Measurements from ENCODE around the gene MCL1. TPM values are rescaled to one million over a fixed set of nuclear protein-coding genes. Genes with fewer than 3 reads are reported as not detected.
A peak's percentile ranks its signal among the peaks of the same experiment; 100 is the strongest.

MCL1 gene
- total RNA-seq, 1 experiment from 2014 or later: 126 TPM

DNA sequence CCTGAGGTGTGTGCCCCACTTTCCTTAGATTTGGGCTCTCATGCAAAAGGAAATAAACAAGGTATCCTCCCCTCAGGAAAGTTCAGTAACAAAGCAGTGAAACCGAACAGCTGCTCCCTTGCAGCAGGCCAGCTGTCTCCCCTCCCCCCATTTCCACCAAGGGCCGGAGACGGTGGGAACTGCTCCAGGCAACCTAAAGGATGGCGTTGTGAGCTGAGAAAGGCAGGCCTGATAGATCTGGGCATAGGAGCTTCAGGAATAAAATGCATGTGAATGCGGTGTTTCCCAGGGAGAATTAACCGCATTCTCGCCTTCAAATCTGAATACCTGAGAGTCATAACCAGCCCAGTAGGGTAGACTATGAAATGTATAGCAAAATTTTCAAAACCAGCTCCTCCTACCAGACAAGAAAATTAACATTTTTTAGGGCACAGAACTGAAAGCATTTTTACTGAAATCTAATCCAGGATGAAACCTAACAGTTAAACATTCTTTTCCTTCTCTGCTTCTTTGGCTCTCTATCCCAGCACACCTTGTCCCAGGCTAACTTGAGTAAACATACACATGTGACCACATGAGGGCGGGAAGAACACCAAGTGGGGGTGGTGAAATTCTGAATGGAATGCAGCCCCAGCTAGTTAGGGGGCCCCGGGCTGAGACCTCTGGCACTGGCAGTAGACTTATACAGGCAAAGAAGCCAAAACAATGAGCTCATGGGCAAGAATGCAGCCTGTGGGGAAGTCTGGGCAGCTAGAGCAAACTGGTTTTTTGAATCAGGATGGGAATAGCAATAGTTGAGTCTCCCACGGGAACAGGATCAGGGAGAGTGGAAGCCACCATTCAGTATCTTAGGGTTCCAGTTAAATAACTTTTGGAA, 11.5 kb downstream of the MCL1 start:
- H3K36me3 ChIP-seq (ENCODE audit: control insufficient read depth, insufficient read depth, low read length): peaks cover 4% of the 10 kb centered on the region; the same call in 1 of the 2 replicates
- ChIA-PET CTCF (interaction anchor here (0.5 kb wide), 2 partner anchors 19 to 587 kb away, joined by 3 read pairs; no protein-coding TSS in a partner anchor), POLR2A (interaction anchor here (1.2 kb wide), 1 partner anchor 12 kb away, joined by 4 read pairs; the partner anchor contains the start of gene MCL1)
- ATAC-seq: peak; percentile 58
- H3K27ac ChIP-seq (ENCODE audit: low read length): peak overlapping the region; percentile 82
- in situ Hi-C loops (cut with HindIII; ENCODE audit: low pct_unique_long_range_greater_than_20kb, low sequenced_read_pairs): no loop called here
- peak overlapping the region; percentile 1 to 9; a peak in 2 of 4 replicates for H3K4me3 ChIP-seq (ENCODE audit: low read depth in 2 of 2, low read length in 2 of 2)
- peaks cover 73% of the 10 kb centered on the region for H3K4me1 ChIP-seq (ENCODE audit: control insufficient read depth, insufficient read depth, low read length)
- TSS peak; percentile 1 for BruUV-seq (replicated peaks)
- intact Hi-C loops (cut with micrococcal nuclease; ENCODE audit: unreplicated experiment): no loop called here
- no peak for DNase-seq (ENCODE audit: low read depth, low spot score)
- TF ChIP-seq TCF7L2 (IDR thresholded peaks at IDR 0.05; ENCODE audit: low read depth, low read length): no peak
- peak; percentile 39 for TF ChIP-seq POLR2AphosphoS5 (IDR thresholded peaks at IDR 0.05; ENCODE audit: low read depth, low read length)
- no peaks in the 10 kb centered on the region for H3K9me3 ChIP-seq (ENCODE audit: control insufficient read depth, insufficient read depth, low read depth, low read length)
- H3K27me3 ChIP-seq (ENCODE audit: control insufficient read depth, insufficient read depth, low read length): no peaks in the 10 kb centered on the region

DNA sequence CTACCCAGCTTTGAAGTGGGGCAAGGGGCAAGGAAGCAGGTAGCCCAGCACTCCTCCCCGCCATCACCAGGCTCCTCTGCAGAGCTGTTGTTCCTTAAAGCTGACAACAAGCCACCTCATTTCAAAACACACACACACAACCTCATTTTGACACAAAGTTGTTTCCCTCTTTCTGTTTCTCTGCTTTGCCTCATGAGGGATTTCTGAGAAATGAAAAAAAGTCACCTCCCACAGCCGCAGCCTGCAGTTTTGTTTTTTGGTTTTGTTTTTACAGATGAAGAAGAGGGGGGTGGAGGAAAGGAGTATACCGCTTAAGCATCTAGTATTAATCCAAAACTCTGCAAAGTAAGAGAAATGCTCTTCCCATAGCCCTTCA, 12.1 kb downstream of the MCL1 start:
- no peak for ATAC-seq
- CTCF ChIA-PET: interaction anchor here (0.5 kb wide), 1 partner anchor 588 kb away, joined by 3 read pairs; no protein-coding TSS in a partner anchor

More for the DNA sequence above, 12.1 kb downstream of the MCL1 start:
- no TSS peak for BruUV-seq (replicated peaks)
- Histone ChIP-seq H3K4me1 (ENCODE audit: control insufficient read depth, insufficient read depth, low read length) (peaks cover 73% of the 10 kb centered on the region), H3K27ac (ENCODE audit: low read length) (peak overlapping the region; percentile 82), H3K36me3 (ENCODE audit: control insufficient read depth, insufficient read depth, low read length) (no peaks in the 10 kb centered on the region), H3K9me3 (ENCODE audit: control insufficient read depth, insufficient read depth, low read depth, low read length) (no peaks in the 10 kb centered on the region), H3K4me3 (ENCODE audit: low read depth in 2 of 2, low read length in 2 of 2) (peak overlapping the region in 1 of 2 experiments; percentile 9; a peak in 2 of 4 replicates), H3K27me3 (ENCODE audit: control insufficient read depth, insufficient read depth, low read length) (no peaks in the 10 kb centered on the region)
- in situ Hi-C loops (cut with HindIII; ENCODE audit: low pct_unique_long_range_greater_than_20kb, low sequenced_read_pairs): no loop called here
- intact Hi-C loops (cut with micrococcal nuclease; ENCODE audit: unreplicated experiment): no loop called here
- no peak for DNase-seq (ENCODE audit: low read depth, low spot score)
- TF ChIP-seq SIN3A (IDR thresholded peaks at IDR 0.05; ENCODE audit: borderline replicate concordance, insufficient read depth, low read depth, low read length): no peak
- TF ChIP-seq, protein P1, sequence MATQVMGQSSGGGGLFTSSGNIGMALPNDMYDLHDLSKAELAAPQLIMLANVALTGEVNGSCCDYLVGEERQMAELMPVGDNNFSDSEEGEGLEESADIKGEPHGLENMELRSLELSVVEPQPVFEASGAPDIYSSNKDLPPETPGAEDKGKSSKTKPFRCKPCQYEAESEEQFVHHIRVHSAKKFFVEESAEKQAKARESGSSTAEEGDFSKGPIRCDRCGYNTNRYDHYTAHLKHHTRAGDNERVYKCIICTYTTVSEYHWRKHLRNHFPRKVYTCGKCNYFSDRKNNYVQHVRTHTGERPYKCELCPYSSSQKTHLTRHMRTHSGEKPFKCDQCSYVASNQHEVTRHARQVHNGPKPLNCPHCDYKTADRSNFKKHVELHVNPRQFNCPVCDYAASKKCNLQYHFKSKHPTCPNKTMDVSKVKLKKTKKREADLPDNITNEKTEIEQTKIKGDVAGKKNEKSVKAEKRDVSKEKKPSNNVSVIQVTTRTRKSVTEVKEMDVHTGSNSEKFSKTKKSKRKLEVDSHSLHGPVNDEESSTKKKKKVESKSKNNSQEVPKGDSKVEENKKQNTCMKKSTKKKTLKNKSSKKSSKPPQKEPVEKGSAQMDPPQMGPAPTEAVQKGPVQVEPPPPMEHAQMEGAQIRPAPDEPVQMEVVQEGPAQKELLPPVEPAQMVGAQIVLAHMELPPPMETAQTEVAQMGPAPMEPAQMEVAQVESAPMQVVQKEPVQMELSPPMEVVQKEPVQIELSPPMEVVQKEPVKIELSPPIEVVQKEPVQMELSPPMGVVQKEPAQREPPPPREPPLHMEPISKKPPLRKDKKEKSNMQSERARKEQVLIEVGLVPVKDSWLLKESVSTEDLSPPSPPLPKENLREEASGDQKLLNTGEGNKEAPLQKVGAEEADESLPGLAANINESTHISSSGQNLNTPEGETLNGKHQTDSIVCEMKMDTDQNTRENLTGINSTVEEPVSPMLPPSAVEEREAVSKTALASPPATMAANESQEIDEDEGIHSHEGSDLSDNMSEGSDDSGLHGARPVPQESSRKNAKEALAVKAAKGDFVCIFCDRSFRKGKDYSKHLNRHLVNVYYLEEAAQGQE (IDR thresholded peaks at IDR 0.05; ENCODE audit: insufficient read depth in 1 of 2, low read depth in 2 of 2, low read length in 1 of 2): no peak
- TF ChIP-seq, protein P2, sequence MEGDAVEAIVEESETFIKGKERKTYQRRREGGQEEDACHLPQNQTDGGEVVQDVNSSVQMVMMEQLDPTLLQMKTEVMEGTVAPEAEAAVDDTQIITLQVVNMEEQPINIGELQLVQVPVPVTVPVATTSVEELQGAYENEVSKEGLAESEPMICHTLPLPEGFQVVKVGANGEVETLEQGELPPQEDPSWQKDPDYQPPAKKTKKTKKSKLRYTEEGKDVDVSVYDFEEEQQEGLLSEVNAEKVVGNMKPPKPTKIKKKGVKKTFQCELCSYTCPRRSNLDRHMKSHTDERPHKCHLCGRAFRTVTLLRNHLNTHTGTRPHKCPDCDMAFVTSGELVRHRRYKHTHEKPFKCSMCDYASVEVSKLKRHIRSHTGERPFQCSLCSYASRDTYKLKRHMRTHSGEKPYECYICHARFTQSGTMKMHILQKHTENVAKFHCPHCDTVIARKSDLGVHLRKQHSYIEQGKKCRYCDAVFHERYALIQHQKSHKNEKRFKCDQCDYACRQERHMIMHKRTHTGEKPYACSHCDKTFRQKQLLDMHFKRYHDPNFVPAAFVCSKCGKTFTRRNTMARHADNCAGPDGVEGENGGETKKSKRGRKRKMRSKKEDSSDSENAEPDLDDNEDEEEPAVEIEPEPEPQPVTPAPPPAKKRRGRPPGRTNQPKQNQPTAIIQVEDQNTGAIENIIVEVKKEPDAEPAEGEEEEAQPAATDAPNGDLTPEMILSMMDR (IDR thresholded peaks at IDR 0.05): no peak
- TF ChIP-seq POLR2AphosphoS5 (IDR thresholded peaks at IDR 0.05; ENCODE audit: low read depth, low read length): no peak
- POLR2A ChIA-PET: interaction anchor here (0.5 to 1.2 kb wide), 3 partner anchors 12 to 411 kb away, joined by 3 to 4 read pairs (median 3); partner anchors contain the start of gene MCL1

Measured in Panc1 (cell line).